Loucy (cell line): Measurements from ENCODE around the gene PREX1.

Experiments
- CTCF ChIP-seq: fragments of 200-600 bp; sonication (generic); conservative IDR thresholded peaks from 2 replicates; pipeline ENCODE4 v1.5.1; 2014; ENCODE audit warnings: mild to moderate bottlenecking, antibody characterized with exemption, low read length
- EZH2phosphoT487 ChIP-seq: fragments of 200-600 bp; IDR thresholded peaks from 2 replicates; pipeline ENCODE4 v1.6.1; 2018; ENCODE audit warnings: antibody characterized with exemption, mild to moderate bottlenecking, moderate library complexity, borderline replicate concordance

DNA sequence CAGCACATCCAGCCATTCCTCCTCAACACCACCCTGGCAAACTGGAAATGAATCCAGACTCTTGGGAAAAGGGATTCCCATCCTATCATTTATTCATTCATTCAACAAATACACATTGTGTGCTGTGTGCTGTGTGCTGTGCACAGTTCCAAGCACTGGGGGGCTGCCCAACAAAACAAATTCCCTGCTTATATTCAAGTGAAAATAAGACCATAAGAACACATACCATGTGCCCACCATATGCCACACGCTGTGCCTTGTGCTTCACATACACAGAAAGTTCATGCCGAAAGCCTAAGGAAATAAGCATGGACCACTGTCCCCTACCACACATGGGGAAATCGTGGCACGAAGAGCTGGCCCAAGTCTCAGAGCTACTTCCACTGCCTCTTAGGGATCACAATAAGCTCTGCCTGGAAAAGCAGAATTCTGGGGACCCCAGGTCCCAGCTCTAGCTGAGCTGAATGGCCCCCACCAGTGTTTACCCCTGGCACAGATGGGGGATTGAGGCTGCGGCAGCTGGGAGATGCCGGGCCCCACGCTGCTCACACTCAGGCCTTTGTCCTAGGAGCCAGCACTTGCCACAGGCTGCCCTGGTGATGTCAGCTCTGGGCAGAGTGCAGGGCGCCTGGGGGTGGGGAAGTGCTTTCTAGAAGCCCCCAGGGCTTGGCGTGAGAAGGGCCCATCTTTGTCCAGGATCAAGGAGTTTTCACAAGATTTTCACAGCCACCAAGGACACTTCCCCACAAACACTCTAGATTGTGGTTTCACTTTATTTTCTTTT is 99.6 kb downstream of the PREX1 start:
- TF ChIP-seq CTCF (peak; percentile 30; the same call in 1 of the 2 replicates), EZH2phosphoT487 (no peak)
